ENCODE results near the gene MAFG. TPM values are rescaled to one million over a fixed set of nuclear protein-coding genes. Genes with fewer than 3 reads are reported as not detected.
A peak's percentile ranks its signal among the peaks of the same experiment; 100 is the strongest.

The MAFG gene
- total RNA-seq, 4 donors from 2014 or later = 9.7 to 23.1 (median 12.7) TPM

DNA sequence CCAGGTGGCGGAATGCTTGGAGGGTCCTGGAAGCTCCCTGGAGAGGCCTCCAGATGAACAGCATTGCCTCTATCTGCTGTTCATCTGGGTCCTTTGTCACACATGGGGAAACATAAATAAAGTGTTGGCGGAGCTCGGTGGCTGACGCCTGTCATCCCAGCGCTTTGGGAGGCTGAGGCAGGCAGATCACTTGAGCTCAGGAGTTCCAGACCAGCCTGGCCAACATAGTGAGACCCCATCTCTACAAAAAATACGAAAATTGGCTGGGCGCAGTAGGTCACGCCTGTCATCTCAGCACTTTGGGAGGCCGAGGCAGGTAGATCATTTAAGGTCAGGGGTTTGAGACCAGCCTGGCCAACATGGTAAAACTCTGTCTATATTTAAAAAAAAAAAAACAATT is 17.3 kb upstream of the MAFG start:
- no peak for DNase-seq
- no peaks in the 10 kb centered on the region for H3K36me3 ChIP-seq
- peaks cover 0 to 6% of the 10 kb centered on the region in 2 donors for H3K4me1 ChIP-seq
- H3K4me3 ChIP-seq = no peak overlapping the region
- no peak overlapping the region for H3K27ac ChIP-seq
- TF ChIP-seq, protein P1, sequence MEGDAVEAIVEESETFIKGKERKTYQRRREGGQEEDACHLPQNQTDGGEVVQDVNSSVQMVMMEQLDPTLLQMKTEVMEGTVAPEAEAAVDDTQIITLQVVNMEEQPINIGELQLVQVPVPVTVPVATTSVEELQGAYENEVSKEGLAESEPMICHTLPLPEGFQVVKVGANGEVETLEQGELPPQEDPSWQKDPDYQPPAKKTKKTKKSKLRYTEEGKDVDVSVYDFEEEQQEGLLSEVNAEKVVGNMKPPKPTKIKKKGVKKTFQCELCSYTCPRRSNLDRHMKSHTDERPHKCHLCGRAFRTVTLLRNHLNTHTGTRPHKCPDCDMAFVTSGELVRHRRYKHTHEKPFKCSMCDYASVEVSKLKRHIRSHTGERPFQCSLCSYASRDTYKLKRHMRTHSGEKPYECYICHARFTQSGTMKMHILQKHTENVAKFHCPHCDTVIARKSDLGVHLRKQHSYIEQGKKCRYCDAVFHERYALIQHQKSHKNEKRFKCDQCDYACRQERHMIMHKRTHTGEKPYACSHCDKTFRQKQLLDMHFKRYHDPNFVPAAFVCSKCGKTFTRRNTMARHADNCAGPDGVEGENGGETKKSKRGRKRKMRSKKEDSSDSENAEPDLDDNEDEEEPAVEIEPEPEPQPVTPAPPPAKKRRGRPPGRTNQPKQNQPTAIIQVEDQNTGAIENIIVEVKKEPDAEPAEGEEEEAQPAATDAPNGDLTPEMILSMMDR (IDR thresholded peaks at IDR 0.05) = no peak
- TF ChIP-seq POLR2A (IDR thresholded peaks at IDR 0.05) = no peak
- no peaks in the 10 kb centered on the region for H3K9me3 ChIP-seq
- intact Hi-C loops (cut with DNase I; ENCODE audit: low total_unique reads) = no loop called here
- H3K27me3 ChIP-seq = no peaks in the 10 kb centered on the region

DNA sequence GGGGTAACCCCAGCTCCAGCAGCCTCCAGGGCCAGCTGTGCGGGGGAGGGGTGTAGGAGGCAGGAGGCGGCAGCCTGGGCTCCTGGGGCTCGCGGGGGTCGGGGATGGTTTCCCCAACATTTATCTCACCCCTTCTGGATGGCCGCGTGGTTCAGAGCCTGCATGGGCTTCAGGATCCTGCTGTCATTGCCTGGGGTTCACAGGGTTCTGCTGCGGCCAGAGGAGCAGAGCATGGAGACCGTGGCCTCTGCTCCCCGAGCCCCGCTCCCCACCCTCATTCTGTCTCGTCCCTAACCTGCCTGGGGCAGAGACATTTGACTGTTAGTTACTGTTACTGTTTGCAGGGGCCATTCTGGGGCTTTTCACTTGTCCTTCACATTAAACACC is 14.6 kb upstream of the MAFG start:
- no peaks in the 10 kb centered on the region for H3K27me3 ChIP-seq
- no peak overlapping the region for H3K4me3 ChIP-seq
- no peak for DNase-seq
- no peaks in the 10 kb centered on the region for H3K9me3 ChIP-seq
- intact Hi-C loops (cut with DNase I; ENCODE audit: low total_unique reads) = no loop called here
- TF ChIP-seq, protein P1 (IDR thresholded peaks at IDR 0.05) = no peak
- no peak for TF ChIP-seq POLR2A (IDR thresholded peaks at IDR 0.05)
- H3K4me1 ChIP-seq = peaks cover 0 to 7% of the 10 kb centered on the region in 2 donors
- H3K27ac ChIP-seq = no peak overlapping the region
- no peaks in the 10 kb centered on the region for H3K36me3 ChIP-seq

DNA sequence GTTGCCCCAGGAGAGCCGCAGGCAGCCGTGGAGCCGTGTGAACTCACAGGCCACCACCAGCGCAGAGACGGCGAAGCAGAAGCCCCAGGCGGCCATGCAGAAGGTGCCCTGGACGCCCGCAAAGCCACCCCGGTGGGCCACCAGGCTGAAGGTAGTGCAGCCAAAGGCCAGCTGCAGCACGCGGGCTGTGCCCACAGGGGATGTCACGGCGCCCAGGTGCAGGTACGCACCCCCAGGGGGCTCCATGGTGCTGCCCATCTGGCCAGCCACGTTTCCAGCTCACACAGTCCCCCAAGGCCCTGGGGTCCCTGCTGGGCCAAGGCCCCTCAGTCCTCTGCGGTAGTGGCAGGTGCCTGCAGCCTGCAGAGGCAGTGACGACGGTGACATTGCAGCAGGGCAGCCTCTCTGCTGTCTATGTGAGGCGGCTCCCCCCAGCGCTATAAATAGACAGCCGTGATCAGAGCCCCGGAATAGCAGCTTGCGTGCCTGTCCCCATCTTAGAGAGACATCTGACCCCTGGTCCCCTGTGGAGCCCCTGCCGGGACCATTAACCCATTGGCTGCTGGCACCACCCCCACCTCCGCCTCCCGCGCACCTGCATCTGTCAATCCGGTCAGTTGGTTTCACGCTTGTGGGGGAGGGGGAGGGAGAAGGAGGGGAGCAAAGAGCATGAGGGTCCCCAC is 14.1 kb upstream of the MAFG start:
- TF ChIP-seq, protein P1 (IDR thresholded peaks at IDR 0.05) = no peak
- no peak for TF ChIP-seq POLR2A (IDR thresholded peaks at IDR 0.05)
- H3K27me3 ChIP-seq = no peaks in the 10 kb centered on the region
- H3K36me3 ChIP-seq = no peaks in the 10 kb centered on the region
- intact Hi-C loops (cut with DNase I; ENCODE audit: low total_unique reads) = no loop called here
- DNase-seq = no peak
- no peak overlapping the region for H3K27ac ChIP-seq
- H3K9me3 ChIP-seq = no peaks in the 10 kb centered on the region
- peaks cover 0 to 7% of the 10 kb centered on the region in 2 donors for H3K4me1 ChIP-seq
- H3K4me3 ChIP-seq = no peak overlapping the region

DNA sequence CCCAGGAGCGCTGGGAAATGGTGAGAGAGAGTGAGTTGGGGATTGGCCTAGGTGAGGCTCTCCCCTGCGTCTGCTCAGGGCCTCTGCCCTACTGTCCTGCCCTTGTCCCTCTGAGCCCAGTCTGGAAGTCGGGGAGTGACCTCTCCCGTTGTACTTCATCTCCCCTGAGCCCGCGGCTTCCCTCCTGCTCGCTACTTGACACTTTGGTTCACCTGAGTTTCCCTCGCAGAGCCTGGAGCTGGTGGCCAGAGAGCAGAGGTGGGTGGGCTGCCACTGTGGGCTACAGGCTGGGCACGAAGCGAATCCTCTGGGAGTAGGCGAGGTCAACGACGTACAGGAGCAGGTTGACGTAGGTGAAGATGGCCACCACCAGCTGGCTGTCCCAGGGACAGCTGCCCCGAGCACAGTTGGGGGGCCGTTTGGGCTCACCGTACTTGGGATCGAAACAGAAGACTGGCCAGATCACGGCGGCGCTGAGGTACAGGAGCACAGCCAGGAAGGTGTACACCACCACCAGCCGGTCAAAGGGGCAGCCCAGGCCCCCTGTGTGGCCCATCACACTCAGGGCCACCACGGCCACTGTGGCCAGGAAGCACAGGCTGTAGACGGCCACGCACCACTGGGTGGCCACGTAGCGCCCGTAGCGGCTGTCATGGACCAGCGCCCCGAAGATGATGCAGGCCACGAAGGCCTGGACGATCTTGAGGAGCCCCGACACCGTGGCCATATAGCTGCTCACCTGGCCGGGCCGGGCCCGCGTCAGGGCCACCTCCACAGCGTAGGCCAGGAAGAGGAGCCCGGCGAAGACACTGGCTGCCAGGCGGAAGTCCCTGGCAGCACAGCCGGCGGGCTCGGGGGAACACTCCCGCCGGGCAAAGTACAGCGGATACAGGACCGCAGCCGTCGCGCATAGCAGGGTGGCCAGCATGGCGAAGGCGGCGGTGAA is 13.3 kb upstream of the MAFG start:
- H3K27me3 ChIP-seq = no peaks in the 10 kb centered on the region
- H3K36me3 ChIP-seq = no peaks in the 10 kb centered on the region
- H3K4me3 ChIP-seq = no peak overlapping the region
- intact Hi-C loops (cut with DNase I; ENCODE audit: low total_unique reads) = no loop called here
- no peaks in the 10 kb centered on the region for H3K9me3 ChIP-seq
- H3K27ac ChIP-seq = no peak overlapping the region
- no peak for TF ChIP-seq POLR2A (IDR thresholded peaks at IDR 0.05)
- TF ChIP-seq, protein P1 (IDR thresholded peaks at IDR 0.05) = no peak
- DNase-seq = no peak
- peaks cover 0 to 7% of the 10 kb centered on the region in 2 donors for H3K4me1 ChIP-seq

DNA sequence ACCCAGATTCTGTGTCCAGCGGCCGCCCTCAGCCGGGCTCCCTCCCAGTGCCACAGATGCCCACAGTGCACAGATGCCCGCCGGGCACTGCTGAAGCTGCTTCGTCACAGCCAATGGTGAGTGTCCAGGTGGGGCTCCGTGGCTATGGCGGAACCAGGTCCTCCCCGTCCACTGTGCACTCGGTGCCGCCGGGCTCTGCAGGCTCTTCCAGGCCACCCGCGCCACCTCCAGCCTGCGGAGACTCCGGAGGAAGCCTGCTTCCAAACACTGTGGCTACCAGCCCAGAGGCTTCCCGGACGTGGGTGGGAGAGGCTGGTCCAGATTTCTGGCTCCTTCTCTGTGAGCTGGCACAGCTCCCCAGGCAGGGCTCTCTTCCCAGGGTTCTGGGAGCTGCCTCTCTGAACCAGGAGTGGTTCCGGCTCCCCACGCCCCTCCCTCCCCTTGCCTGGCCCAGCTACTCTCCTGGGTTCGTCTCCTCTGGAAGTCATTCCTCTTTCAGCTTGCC is 12.4 kb upstream of the MAFG start:
- H3K4me3 ChIP-seq = no peak overlapping the region
- H3K27me3 ChIP-seq = no peaks in the 10 kb centered on the region
- intact Hi-C loops (cut with DNase I; ENCODE audit: low total_unique reads) = no loop called here
- peaks cover 0 to 7% of the 10 kb centered on the region in 2 donors for H3K4me1 ChIP-seq
- H3K36me3 ChIP-seq = no peaks in the 10 kb centered on the region
- TF ChIP-seq, protein P1 (IDR thresholded peaks at IDR 0.05) = no peak
- TF ChIP-seq POLR2A (IDR thresholded peaks at IDR 0.05) = no peak
- peak in 1 of 2 donors; percentile 64 for DNase-seq
- H3K27ac ChIP-seq = no peak overlapping the region
- H3K9me3 ChIP-seq = no peaks in the 10 kb centered on the region
